Neural crest cell (in vitro differentiated cells): ENCODE data around the gene BACH2. TPM values are rescaled to one million over a fixed set of nuclear protein-coding genes. Genes with fewer than 3 reads are reported as not detected.
"Not testable (repeated sequence)": the region's sequence is repeated elsewhere in the genome, so short reads cannot be mapped to it uniquely, and the experiment has no call there.

Source experiments
- DNase-seq: peaks from one replicate; pipeline ENCODE4 v3.0.0; 2021; ENCODE audit warnings: low read depth, mixed read lengths, low spot score
- H3K27ac Mint-ChIP-seq: one replicate; pipeline ENCODE4 v1.8.0; 2021; ENCODE audit warnings: mild to moderate bottlenecking, mixed read lengths; ENCODE audit not compliant: unreplicated experiment
- H3K27me3 Mint-ChIP-seq: 2 replicates; pipeline ENCODE4 v1.8.0; 2021; ENCODE audit warnings: low read depth, mild to moderate bottlenecking, mixed read lengths
- H3K36me3 Mint-ChIP-seq: 2 replicates; pipeline ENCODE4 v1.8.0; 2021; ENCODE audit warnings: low read depth, mild to moderate bottlenecking, mixed read lengths
- H3K4me1 Mint-ChIP-seq: 2 replicates; pipeline ENCODE4 v1.8.0; 2021; ENCODE audit warnings: mixed read lengths
- H3K4me3 Mint-ChIP-seq: one replicate; pipeline ENCODE4 v1.8.0; 2021; ENCODE audit warnings: mild to moderate bottlenecking, mixed read lengths
- H3K9me3 Mint-ChIP-seq: 2 replicates; pipeline ENCODE4 v1.8.0; 2021; ENCODE audit warnings: mixed read lengths
- CTCF ChIP-seq: fragments of 200-600 bp; sonication (generic); conservative IDR thresholded peaks from 2 replicates; pipeline ENCODE4 v1.5.0; 2021; ENCODE audit warnings: antibody characterized with exemption, mild to moderate bottlenecking
- total RNA-seq: library from RNA; stranded (reverse); gene quantifications from 2 replicates; pipeline ENCODE4 v1.2.1, GENCODE V29; 2021

Gene BACH2
- total RNA-seq, 1 donor from 2014 or later: 13.1 TPM

- Mint-ChIP-seq H3K9me3 (peaks cover 14% of the 10 kb centered on the region), H3K36me3 (peaks cover 11% of the 10 kb centered on the region), H3K4me1 (peaks cover 23% of the 10 kb centered on the region), H3K27ac (no peak overlapping the region), H3K4me3 (no peak overlapping the region), H3K27me3 (no peaks in the 10 kb centered on the region)
- no peak for DNase-seq
- TF ChIP-seq CTCF: no peak
Observed at GRCh38 chr6:90120327-90120726, 176.3 kb downstream of the BACH2 start.

GRCh38 chr6:90119618-90120017, 177.0 kb downstream of the BACH2 start:
- H3K9me3 Mint-ChIP-seq: peaks cover 19% of the 10 kb centered on the region
- DNase-seq: no peak
- peaks cover 13% of the 10 kb centered on the region for H3K36me3 Mint-ChIP-seq
- H3K27ac Mint-ChIP-seq: no peak overlapping the region
- TF ChIP-seq CTCF: no peak
- H3K27me3 Mint-ChIP-seq: no peaks in the 10 kb centered on the region
- H3K4me1 Mint-ChIP-seq: peaks cover 23% of the 10 kb centered on the region
- H3K4me3 Mint-ChIP-seq: no peak overlapping the region

GRCh38 chr6:90118581-90118980, 178.1 kb downstream of the BACH2 start:
- H3K27ac Mint-ChIP-seq: peak overlapping the region; percentile 9
- H3K4me1 Mint-ChIP-seq: peaks cover 18% of the 10 kb centered on the region
- no peak for DNase-seq
- peaks cover 23% of the 10 kb centered on the region for H3K9me3 Mint-ChIP-seq
- peaks cover 19% of the 10 kb centered on the region for H3K36me3 Mint-ChIP-seq
- no peak overlapping the region for H3K4me3 Mint-ChIP-seq
- H3K27me3 Mint-ChIP-seq: no peaks in the 10 kb centered on the region
- no peak for TF ChIP-seq CTCF

GRCh38 chr6:90118069-90118468, 178.6 kb downstream of the BACH2 start:
- Mint-ChIP-seq H3K4me1 (peaks cover 18% of the 10 kb centered on the region), H3K9me3 (peaks cover 26% of the 10 kb centered on the region), H3K27me3 (no peaks in the 10 kb centered on the region), H3K4me3 (no peak overlapping the region), H3K27ac (peak overlapping the region; percentile 9), H3K36me3 (peaks cover 23% of the 10 kb centered on the region)
- no peak for TF ChIP-seq CTCF
- no peak for DNase-seq

GRCh38 chr6:90116126-90116525, 180.5 kb downstream of the BACH2 start:
- Mint-ChIP-seq H3K36me3 (peaks cover 32% of the 10 kb centered on the region), H3K9me3 (peaks cover 34% of the 10 kb centered on the region), H3K4me1 (peaks cover 15% of the 10 kb centered on the region)
- not testable (repeated sequence) for H3K4me3 Mint-ChIP-seq, H3K27ac Mint-ChIP-seq, DNase-seq, H3K27me3 Mint-ChIP-seq

- TF ChIP-seq CTCF: no peak
- Mint-ChIP-seq H3K27me3 (no peaks in the 10 kb centered on the region), H3K36me3 (peaks cover 35% of the 10 kb centered on the region), H3K4me1 (peaks cover 18% of the 10 kb centered on the region), H3K9me3 (peaks cover 34% of the 10 kb centered on the region), H3K4me3 (no peak overlapping the region), H3K27ac (no peak overlapping the region)
- DNase-seq: no peak
Observed at GRCh38 chr6:90113389-90113788, 183.3 kb downstream of the BACH2 start.
